RCC 7860 (cell line): Measurements from ENCODE around the gene TBC1D8.

ENCODE experiments used
- DNase-seq: peaks from one replicate; pipeline ENCODE4 v3.0.0-alpha.2; 2015; ENCODE audit warnings: low spot score
- FAIRE-seq: peaks from 2 replicates; lab custom pipeline; 2012; peaks lifted over from hg19 to GRCh38; lab: Jason Lieb, UNC

The TBC1D8 gene

GRCh38 chr2:100963026-100963375 is 188.2 kb downstream of the TBC1D8 start:
- no peak for FAIRE-seq
- no peak for DNase-seq

- FAIRE-seq (no peak), DNase-seq (no peak)
Measured at GRCh38 chr2:100962366-100963025, 188.7 kb downstream of the TBC1D8 start.

GRCh38 chr2:100960688-100961087 is 190.5 kb downstream of the TBC1D8 start:
- DNase-seq = no peak

GRCh38 chr2:100959225-100959880 is 191.8 kb downstream of the TBC1D8 start:
- no peak for DNase-seq
- FAIRE-seq = no peak

More at GRCh38 chr2:100960688-100961087, 190.5 kb downstream of the TBC1D8 start:
- FAIRE-seq = no peak

GRCh38 chr2:100957996-100958653 is 193.1 kb downstream of the TBC1D8 start:
- no peak for FAIRE-seq

More at GRCh38 chr2:100957996-100958653, 193.1 kb downstream of the TBC1D8 start:
- peak; percentile 12 for DNase-seq
